NT2/D1 (cell line): Measurements from ENCODE around the gene NGB.

Source experiments
- DNase-seq: peaks from one replicate; pipeline ENCODE4 v3.0.0-alpha.2; 2011; ENCODE audit warnings: low read depth, low spot score
- H3K27me3 ChIP-seq: 2 replicates; pipeline ENCODE4 v1.6.0; 2011; ENCODE audit warnings: mild to moderate bottlenecking; ENCODE audit not compliant: insufficient read length, insufficient read depth
- H3K36me3 ChIP-seq: 2 replicates; pipeline ENCODE4 v1.6.1; 2011; ENCODE audit warnings: mild to moderate bottlenecking, low read length, mixed read lengths; ENCODE audit not compliant: insufficient read depth, insufficient read length
- H3K4me1 ChIP-seq: 2 replicates; pipeline ENCODE4 v1.5.1; 2011; ENCODE audit not compliant: insufficient read depth, insufficient read length
- H3K4me3 ChIP-seq: 2 replicates; pipeline ENCODE4 v1.5.1; 2011; ENCODE audit warnings: low read depth; ENCODE audit not compliant: insufficient read length
- H3K9ac ChIP-seq: 2 replicates; pipeline ENCODE4 v1.6.0; 2011; ENCODE audit warnings: low read depth; ENCODE audit not compliant: insufficient read length
- H3K9me3 ChIP-seq: 2 replicates; pipeline ENCODE4 v1.5.1; 2011; ENCODE audit warnings: mild to moderate bottlenecking, low read length; ENCODE audit not compliant: insufficient read depth
- SUZ12 ChIP-seq: IDR thresholded peaks from 2 replicates; pipeline ENCODE4 v1.6.1; 2011; ENCODE audit not compliant: insufficient read length, insufficient read depth; ENCODE audit errors: extremely low read depth
- YY1 ChIP-seq: IDR thresholded peaks from 2 replicates; pipeline ENCODE4 v1.6.1; 2011; ENCODE audit not compliant: insufficient read length, insufficient read depth
- ZNF274 ChIP-seq: IDR thresholded peaks from 2 replicates; pipeline ENCODE4 v1.6.1; 2011; ENCODE audit warnings: mild to moderate bottlenecking, low read depth, low read length

NGB gene

DNA sequence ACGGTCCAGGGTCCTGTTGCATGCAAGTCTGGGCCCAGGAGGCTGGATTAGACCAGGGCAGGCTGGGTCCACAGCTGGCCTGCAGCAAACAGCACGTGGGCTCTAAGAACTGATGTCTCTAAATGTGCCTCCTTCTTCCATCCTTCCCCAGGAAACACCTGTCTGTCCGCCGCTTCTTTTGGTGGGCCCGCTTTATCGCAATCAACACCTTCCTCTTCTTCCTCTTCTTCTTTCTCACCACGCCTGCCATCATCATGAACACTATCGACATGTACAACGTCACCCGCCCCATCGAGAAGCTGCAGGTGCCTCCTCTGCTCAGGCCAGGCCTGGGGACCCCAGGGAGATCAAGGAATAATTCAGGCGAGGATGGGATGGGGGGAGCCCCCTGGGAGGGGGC is 28.3 kb downstream of the NGB start:
- Histone ChIP-seq H3K27me3 (no peaks in the 10 kb centered on the region), H3K9ac (no peak overlapping the region), H3K9me3 (no peaks in the 10 kb centered on the region), H3K4me3 (no peak overlapping the region), H3K36me3 (no peaks in the 10 kb centered on the region), H3K4me1 (no peaks in the 10 kb centered on the region)
- no peak for DNase-seq
- no peak for TF ChIP-seq SUZ12
- no peak for TF ChIP-seq ZNF274
- no peak for TF ChIP-seq YY1

DNA sequence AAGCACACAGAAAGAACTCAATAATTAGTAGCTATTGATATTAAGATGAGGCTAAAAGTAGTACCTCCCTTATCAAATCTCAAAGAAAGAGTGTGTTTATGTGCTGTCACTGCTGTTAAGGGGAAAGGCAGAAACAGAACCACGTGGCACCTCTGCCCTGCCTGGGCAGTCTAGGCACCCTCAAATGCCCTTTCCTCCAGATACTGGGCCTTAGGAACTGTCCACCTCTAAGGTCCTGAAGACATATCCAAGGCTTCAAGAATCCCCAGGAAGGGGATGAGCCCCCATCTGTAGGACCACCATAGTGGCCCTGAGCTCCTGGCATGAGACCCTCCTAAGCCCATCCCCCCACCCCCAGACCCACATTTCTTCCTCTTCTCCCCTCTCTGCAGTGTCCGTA is 29.1 kb downstream of the NGB start:
- no peaks in the 10 kb centered on the region for H3K9me3 ChIP-seq
- no peak overlapping the region for H3K9ac ChIP-seq
- H3K36me3 ChIP-seq = no peaks in the 10 kb centered on the region
- no peaks in the 10 kb centered on the region for H3K27me3 ChIP-seq
- TF ChIP-seq SUZ12 (no peak), YY1 (no peak), ZNF274 (no peak)
- no peak for DNase-seq
- no peak overlapping the region for H3K4me3 ChIP-seq
- no peaks in the 10 kb centered on the region for H3K4me1 ChIP-seq

DNA sequence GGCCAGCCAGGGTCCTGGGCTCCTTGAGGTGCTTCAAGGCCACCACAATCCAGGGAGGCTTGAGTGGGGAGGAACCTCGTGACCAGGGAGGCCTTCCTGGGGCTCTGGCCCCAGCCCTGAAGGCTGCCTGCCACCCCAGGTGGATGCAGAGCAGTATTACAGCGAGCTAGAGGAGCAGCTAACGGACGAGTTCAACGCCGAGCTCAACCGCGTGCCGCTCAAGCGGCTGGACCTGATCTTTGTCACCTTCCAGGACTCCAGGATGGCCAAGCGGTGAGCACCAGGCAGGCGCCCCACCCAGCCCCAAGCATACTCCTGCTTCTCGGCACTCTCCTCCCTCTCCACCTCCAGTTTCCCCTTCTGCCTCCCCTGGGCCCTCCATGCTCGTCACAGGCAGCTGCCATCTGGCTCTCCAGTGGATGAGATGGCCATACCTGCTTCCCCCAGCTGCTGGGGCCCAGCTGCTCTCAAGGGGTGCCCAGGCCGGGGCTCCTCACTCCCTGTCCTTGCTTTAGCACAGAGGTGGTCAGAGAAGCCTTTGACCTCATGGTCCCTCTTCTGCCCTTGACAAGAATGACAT is 30.6 kb downstream of the NGB start:
- H3K9me3 ChIP-seq = no peaks in the 10 kb centered on the region
- no peaks in the 10 kb centered on the region for H3K4me1 ChIP-seq
- DNase-seq = no peak
- no peaks in the 10 kb centered on the region for H3K27me3 ChIP-seq
- TF ChIP-seq SUZ12 (no peak), YY1 (no peak), ZNF274 (no peak)
- H3K4me3 ChIP-seq = no peak overlapping the region
- H3K36me3 ChIP-seq = no peaks in the 10 kb centered on the region
- H3K9ac ChIP-seq = no peak overlapping the region

DNA sequence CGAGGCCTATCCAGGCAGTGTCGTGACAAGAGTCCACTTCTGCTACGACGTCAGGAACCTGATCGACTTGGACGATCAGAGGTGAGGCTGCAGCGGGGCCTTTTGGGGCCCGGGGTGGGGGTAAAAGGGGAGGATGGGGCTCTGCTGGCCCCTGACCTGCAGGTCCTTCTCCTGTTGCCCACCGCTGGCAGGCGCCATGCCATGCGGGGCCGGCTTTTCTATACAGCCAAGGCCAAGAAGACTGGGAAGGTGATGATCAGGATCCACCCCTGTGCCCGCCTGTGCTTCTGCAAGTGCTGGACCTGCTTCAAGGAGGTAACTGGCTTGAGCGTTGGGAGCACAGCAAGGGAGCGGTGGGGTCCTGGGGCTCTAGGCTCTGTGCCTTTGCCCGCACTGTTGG is 31.6 kb downstream of the NGB start:
- Histone ChIP-seq H3K27me3 (no peaks in the 10 kb centered on the region), H3K36me3 (no peaks in the 10 kb centered on the region), H3K9me3 (no peaks in the 10 kb centered on the region), H3K9ac (no peak overlapping the region), H3K4me1 (no peaks in the 10 kb centered on the region), H3K4me3 (no peak overlapping the region)
- TF ChIP-seq YY1 (no peak), ZNF274 (no peak), SUZ12 (no peak)
- no peak for DNase-seq

GRCh38 chr14:77238996-77239395 is 32.0 kb downstream of the NGB start:
- no peaks in the 10 kb centered on the region for H3K36me3 ChIP-seq
- H3K4me1 ChIP-seq = no peaks in the 10 kb centered on the region
- TF ChIP-seq SUZ12 (no peak), YY1 (no peak), ZNF274 (no peak)
- H3K9ac ChIP-seq = no peak overlapping the region
- no peak overlapping the region for H3K4me3 ChIP-seq
- H3K27me3 ChIP-seq = no peaks in the 10 kb centered on the region
- no peaks in the 10 kb centered on the region for H3K9me3 ChIP-seq
- DNase-seq = no peak

DNA sequence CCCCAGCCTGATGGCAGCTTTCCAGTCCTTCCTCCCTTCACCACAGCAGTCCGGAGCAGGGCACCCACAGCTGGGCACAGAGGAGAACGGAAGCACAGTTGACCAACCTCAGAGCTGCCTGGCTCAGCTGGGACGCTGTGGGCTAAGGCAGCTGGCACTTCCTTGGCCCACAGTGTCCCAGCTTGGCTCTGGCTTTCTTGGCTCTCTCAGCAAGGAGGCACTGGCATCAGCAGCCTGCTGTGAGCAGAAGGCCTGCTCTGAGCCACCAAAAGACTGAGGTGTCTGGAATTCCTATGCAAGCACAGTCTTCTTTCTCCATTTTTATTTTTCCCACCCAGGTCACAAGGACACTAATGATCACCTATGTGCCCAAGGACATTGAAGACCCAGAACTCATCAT is 32.6 kb downstream of the NGB start:
- TF ChIP-seq ZNF274 (no peak), SUZ12 (no peak)
- no peak overlapping the region for H3K4me3 ChIP-seq
- H3K9ac ChIP-seq = no peak overlapping the region
- H3K9me3 ChIP-seq = no peaks in the 10 kb centered on the region
- no peaks in the 10 kb centered on the region for H3K4me1 ChIP-seq
- DNase-seq = no peak
- H3K27me3 ChIP-seq = no peaks in the 10 kb centered on the region
- no peaks in the 10 kb centered on the region for H3K36me3 ChIP-seq

GRCh38 chr14:77236814-77237213 is 34.2 kb downstream of the NGB start:
- no peaks in the 10 kb centered on the region for H3K9me3 ChIP-seq
- TF ChIP-seq SUZ12 (no peak), ZNF274 (no peak), YY1 (no peak)

More at GRCh38 chr14:77236814-77237213, 34.2 kb downstream of the NGB start:
- H3K27me3 ChIP-seq = no peaks in the 10 kb centered on the region
- DNase-seq = no peak
- H3K36me3 ChIP-seq = no peaks in the 10 kb centered on the region
- no peak overlapping the region for H3K4me3 ChIP-seq
- no peak overlapping the region for H3K9ac ChIP-seq
- no peaks in the 10 kb centered on the region for H3K4me1 ChIP-seq
